Germinal center (tissue), 1 donor: ENCODE results near the gene DPY19L3.
"Not testable (repeated sequence)": the region's sequence is repeated elsewhere in the genome, so short reads cannot be mapped to it uniquely, and the experiment has no call there.

Experiments
- DNase-seq: peaks from one replicate; pipeline ENCODE4 v3.0.0; 2012; ENCODE audit warnings: mixed read lengths, low spot score

The DPY19L3 gene

GRCh38 chr19:32447534-32447933, 42.0 kb downstream of the DPY19L3 start:
- DNase-seq = not testable (repeated sequence)

- DNase-seq = no peak
These were observed 42.5 kb downstream of the DPY19L3 start for GRCh38 chr19:32448026-32448425.

GRCh38 chr19:32450217-32450616, 44.6 kb downstream of the DPY19L3 start:
- no peak for DNase-seq

GRCh38 chr19:32453736-32454135, 48.2 kb downstream of the DPY19L3 start:
- no peak for DNase-seq

GRCh38 chr19:32456406-32456805, 50.8 kb downstream of the DPY19L3 start:
- DNase-seq = no peak

- no peak for DNase-seq
These were observed 52.1 kb downstream of the DPY19L3 start for GRCh38 chr19:32457571-32458158.

GRCh38 chr19:32458500-32459123, 53.0 kb downstream of the DPY19L3 start:
- DNase-seq = no peak

- no peak for DNase-seq
These were observed 53.8 kb downstream of the DPY19L3 start for GRCh38 chr19:32459204-32459865.

- DNase-seq = no peak
These were observed 54.9 kb downstream of the DPY19L3 start for GRCh38 chr19:32460476-32460875.

- no peak for DNase-seq
These were observed 58.7 kb downstream of the DPY19L3 start for GRCh38 chr19:32464279-32464678.

- DNase-seq = no peak
These were observed 59.6 kb downstream of the DPY19L3 start for GRCh38 chr19:32465176-32465575.

- DNase-seq = no peak
These were observed 64.2 kb downstream of the DPY19L3 start for GRCh38 chr19:32469795-32470194.

GRCh38 chr19:32471095-32471494, 65.5 kb downstream of the DPY19L3 start:
- DNase-seq = no peak

- DNase-seq = no peak
These were observed 66.2 kb downstream of the DPY19L3 start for GRCh38 chr19:32471811-32472210.

- no peak for DNase-seq
These were observed 69.8 kb downstream of the DPY19L3 start for GRCh38 chr19:32475141-32476031.

- no peak for DNase-seq
These were observed 70.4 kb downstream of the DPY19L3 start for GRCh38 chr19:32476032-32476350.

- no peak for DNase-seq
These were observed 74.8 kb downstream of the DPY19L3 start for GRCh38 chr19:32480321-32480720.

- DNase-seq = no peak
These were observed 78.0 kb downstream of the DPY19L3 start for GRCh38 chr19:32483574-32483973.

- no peak for DNase-seq
These were observed 84.4 kb downstream of the DPY19L3 start for GRCh38 chr19:32489971-32490370.

- DNase-seq = no peak
These were observed 91.8 kb downstream of the DPY19L3 start for GRCh38 chr19:32497391-32497790.

- no peak for DNase-seq
These were observed 93.2 kb downstream of the DPY19L3 start for GRCh38 chr19:32498648-32499200.

- DNase-seq = not testable (repeated sequence)
These were observed 106.9 kb downstream of the DPY19L3 start for GRCh38 chr19:32512498-32512897.
